Stimulated activated CD8-positive, alpha-beta memory T cell treated with anti-CD3 and anti-CD28 coated beads, Interleukin-15, amount 100 ng/mL, for 1 hour (primary cell): Measurements from ENCODE around the gene PRR29.

Experiments
- DNase-seq: peaks from one replicate; pipeline ENCODE4 v3.0.0-alpha.2; 2020; ENCODE audit warnings: low read depth

PRR29 gene

GRCh38 chr17:63998050-63998720 lies at the start of gene PRR29:
TSS of gene PRR29 (plus strand) at chr17:63998351. CDS start at chr17:63998365, 14 bp downstream.
- DNase-seq, result peak; percentile 41

- no peak for DNase-seq
Observed at GRCh38 chr17:63948521-63948920, 49.6 kb upstream of the PRR29 start.

- no peak for DNase-seq
Observed at GRCh38 chr17:63949576-63950250, 48.4 kb upstream of the PRR29 start.

- no peak for DNase-seq
Observed at GRCh38 chr17:63950940-63951907, 46.9 kb upstream of the PRR29 start.

- no peak for DNase-seq
Observed at GRCh38 chr17:63954402-63955063, 43.6 kb upstream of the PRR29 start.

GRCh38 chr17:63955232-63955631 lies 42.9 kb upstream of the PRR29 start:
- DNase-seq, result no peak

- DNase-seq, result no peak
Observed at GRCh38 chr17:63955791-63956190, 42.4 kb upstream of the PRR29 start.

GRCh38 chr17:63956296-63956920 lies 41.7 kb upstream of the PRR29 start:
- no peak for DNase-seq

GRCh38 chr17:63960006-63960405 lies 38.1 kb upstream of the PRR29 start:
- DNase-seq, result no peak

GRCh38 chr17:63960430-63960829 lies 37.7 kb upstream of the PRR29 start:
- DNase-seq, result no peak

GRCh38 chr17:63961355-63962212 lies 36.6 kb upstream of the PRR29 start:
- no peak for DNase-seq

- DNase-seq, result no peak
Observed at GRCh38 chr17:63962298-63962744, 35.8 kb upstream of the PRR29 start.

- no peak for DNase-seq
Observed at GRCh38 chr17:63963123-63963522, 35.0 kb upstream of the PRR29 start.

GRCh38 chr17:63966646-63967264 lies 31.4 kb upstream of the PRR29 start:
- no peak for DNase-seq

GRCh38 chr17:63967953-63968352 lies 30.2 kb upstream of the PRR29 start:
- no peak for DNase-seq

GRCh38 chr17:63969278-63969677 lies 28.9 kb upstream of the PRR29 start:
- DNase-seq, result no peak

GRCh38 chr17:63972796-63973195 lies 25.4 kb upstream of the PRR29 start, which contains the start of gene SCN4A:
TSS of gene SCN4A (minus strand) at chr17:63972918. CDS start at chr17:63972841, 77 bp downstream.
- DNase-seq, result no peak

- no peak for DNase-seq
Observed at GRCh38 chr17:63973247-63973646, 24.9 kb upstream of the PRR29 start.

- DNase-seq, result no peak
Observed at GRCh38 chr17:63973930-63974593, 24.1 kb upstream of the PRR29 start.
